AG08396 (cell line): Measurements from ENCODE around the gene LNPK.
"Not testable (repeated sequence)": the region's sequence is repeated elsewhere in the genome, so short reads cannot be mapped to it uniquely, and the experiment has no call there.

Source experiments
- DNase-seq: peaks from one replicate; pipeline ENCODE4 v3.0.0; 2012; ENCODE audit warnings: low spot score, mixed read lengths

Gene LNPK

DNA sequence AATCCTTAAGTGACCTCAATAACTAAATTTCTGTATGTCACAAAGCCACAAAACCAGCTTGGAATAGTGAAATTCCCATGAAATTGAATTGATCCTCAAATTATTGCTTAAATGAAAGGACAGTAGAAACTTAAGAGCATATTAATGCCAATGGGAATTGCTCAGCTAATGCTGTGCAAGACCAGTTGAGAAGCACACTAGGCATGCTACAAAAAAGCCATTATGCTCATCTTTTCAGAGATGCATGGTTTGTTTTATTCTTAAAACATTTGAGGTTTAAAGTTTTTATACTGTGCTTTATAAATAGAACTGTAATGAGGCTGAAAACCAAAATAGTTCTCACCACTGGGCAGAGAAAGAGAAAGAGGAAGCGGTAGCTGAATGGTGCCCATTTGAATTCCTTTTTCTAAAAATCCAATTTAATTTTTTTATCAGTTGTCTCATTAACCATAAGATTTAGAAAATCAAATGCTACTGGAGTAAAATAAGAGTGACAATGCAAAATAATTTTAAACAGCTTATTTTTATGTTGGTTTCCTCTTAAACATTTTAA is 98.6 kb downstream of the LNPK start:
- no peak for DNase-seq

DNA sequence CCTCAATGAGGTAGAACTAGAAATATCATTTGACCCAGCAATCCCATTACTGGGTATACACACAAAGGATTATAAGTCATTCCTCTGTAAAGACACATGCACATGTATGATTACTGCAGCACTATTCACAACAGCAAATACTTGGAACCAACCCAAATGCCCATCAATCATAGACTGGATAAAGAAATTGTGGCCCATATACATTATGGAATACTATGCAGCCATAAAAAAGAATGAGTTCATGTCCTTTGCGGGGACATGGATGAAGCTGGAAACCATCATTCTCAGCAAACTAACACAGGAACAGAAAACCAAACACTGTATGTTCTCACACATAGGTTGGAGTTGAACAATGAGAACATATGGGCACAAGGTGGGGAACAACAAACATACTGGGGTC is 106.1 kb downstream of the LNPK start:
- not testable (repeated sequence) for DNase-seq

DNA sequence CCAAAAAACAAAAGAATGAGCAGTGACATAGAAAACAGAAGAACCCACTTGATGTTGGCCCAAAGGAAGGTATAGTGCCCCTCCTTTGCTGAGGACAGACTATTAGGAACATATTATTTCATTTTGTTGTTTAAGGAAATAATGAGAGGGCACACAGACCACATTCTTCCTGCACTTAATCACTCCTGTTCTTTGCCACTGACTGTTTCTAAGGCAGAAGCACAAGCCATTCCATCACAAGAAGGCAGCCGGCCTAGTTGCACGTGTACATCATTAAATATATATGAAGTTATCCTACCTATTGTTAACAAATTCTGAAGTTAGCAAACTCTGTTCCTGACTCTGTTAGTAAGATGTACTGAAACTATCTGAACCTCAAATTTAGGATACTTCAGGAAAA is 110.0 kb downstream of the LNPK start:
- DNase-seq, result no peak

DNA sequence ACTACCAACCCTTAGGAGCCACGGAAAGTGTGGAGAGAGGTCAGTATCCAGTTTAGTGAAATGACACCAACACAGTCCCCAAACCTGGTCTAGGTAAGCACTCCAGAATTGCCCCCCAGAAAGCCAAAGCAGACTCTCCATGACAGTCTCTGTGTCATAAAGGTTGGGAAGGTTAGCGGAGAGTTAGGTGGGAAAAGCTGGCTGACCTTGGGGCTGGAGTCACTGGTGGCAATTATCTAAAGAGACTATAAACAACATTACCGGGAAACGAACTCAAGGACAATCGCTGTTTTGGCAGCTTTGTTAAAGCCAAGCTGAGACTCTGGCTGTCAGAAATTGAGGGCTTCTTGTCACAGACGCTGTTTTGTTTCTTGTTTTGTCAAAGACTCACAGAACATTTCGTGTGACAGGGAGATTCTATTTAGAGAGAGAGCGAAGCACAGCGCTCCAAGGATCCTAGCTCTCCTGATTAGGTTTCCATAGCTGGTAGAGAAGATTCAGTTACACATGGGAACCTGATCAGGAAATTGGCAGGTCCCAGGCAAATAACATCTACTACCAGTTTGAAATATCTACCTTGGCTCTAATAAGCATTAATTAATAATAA is 111.3 kb downstream of the LNPK start:
- DNase-seq, result no peak

- DNase-seq, result no peak
Measured at GRCh38 chr2:175889701-175890302, 112.3 kb downstream of the LNPK start.

DNA sequence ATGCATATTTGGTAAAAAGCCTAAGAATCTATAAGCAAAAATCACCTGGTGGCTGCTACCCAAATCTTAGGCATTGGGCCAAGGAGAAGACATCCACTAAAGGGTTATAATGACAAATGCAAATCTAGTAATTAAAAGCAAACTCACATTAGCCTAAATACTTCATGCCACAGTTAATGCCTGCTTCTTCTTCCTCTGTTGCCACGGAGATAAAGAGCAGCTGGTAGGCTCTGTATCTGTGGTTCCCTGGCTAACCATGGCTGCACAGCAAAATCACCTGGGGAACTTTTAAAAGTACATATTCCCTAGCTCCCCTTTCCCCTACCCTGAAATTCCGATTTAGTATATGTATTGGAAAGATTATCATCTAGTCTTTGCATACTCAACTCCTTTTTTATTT is 114.3 kb downstream of the LNPK start:
- no peak for DNase-seq

GRCh38 chr2:175884697-175885393 is 117.2 kb downstream of the LNPK start:
- no peak for DNase-seq

- no peak for DNase-seq
Measured at GRCh38 chr2:175883586-175884194, 118.4 kb downstream of the LNPK start.

DNA sequence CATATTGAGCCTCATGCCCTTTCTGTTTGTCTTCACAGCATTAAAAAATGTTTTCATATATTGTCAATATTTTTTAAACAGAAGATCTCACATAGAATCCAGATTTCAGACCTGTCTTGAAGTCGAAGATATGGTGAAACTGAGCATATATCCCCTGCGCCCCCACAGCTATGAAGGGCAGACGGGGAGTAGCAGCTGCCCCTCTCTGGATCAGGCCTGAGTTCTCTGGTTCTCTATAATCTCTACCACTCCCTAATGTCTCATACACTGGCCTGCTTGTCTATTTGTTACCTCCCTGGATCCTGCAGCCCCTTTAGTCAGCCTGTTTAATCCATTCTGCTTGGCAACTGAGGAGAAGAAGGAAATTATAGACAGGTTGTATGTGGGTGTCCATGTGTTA is 122.4 kb downstream of the LNPK start:
- no peak for DNase-seq

GRCh38 chr2:175877845-175878544 is 124.1 kb downstream of the LNPK start:
- DNase-seq, result no peak

DNA sequence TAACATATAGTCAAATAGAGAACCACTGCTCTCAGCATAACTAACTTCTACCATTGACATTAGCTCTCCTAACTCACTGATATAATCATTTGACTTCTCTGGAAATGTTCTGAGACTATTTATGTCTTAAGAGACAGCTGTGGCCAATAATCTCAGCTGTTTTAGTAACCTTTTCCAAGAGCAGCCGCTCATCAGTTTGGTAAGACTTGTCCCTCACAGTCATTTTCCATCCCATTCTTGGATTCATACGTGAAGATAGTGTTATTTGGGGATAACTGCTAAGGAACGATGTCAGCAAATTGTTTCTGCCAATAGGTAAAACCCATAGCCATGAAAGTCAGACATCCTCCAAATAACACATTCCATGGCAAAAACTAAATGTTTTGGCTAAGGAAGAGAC is 127.8 kb downstream of the LNPK start:
- DNase-seq, result no peak
